Neural cell (in vitro differentiated cells): ENCODE results near the gene MEF2D. TPM values are rescaled to one million over a fixed set of nuclear protein-coding genes. Genes with fewer than 3 reads are reported as not detected.

Experiments used
- H2AFZ ChIP-seq: fragments of 200-600, 300-800 bp; sonication (generic), shearing (Covaris generic); 2 replicates; pipeline ENCODE4 v1.6.0; 2014; ENCODE audit warnings: low read depth, mild to moderate bottlenecking, antibody characterized with exemption, low read length, moderate library complexity
- H3F3A ChIP-seq: fragments of 200-600 bp; shearing (Covaris generic); 2 replicates; pipeline ENCODE4 v1.6.1; 2016; ENCODE audit warnings: mild to moderate bottlenecking, moderate library complexity, mixed read lengths, antibody characterized with exemption, low read length; ENCODE audit not compliant: insufficient read depth, poor library complexity, severe bottlenecking
- H3K27ac ChIP-seq: fragments of 200-600, 300-800 bp; sonication (generic), shearing (Covaris generic); 2 replicates; pipeline ENCODE4 v1.5.1; 2014; ENCODE audit warnings: mild to moderate bottlenecking, low read length, moderate library complexity
- H3K27me3 ChIP-seq: fragments of 300-800, 200-600 bp; sonication (generic), shearing (Covaris generic); 2 replicates; pipeline ENCODE4 v1.6.0; 2014; ENCODE audit warnings: mild to moderate bottlenecking, low read depth, low read length, moderate library complexity; ENCODE audit not compliant: insufficient read depth
- H3K36me3 ChIP-seq: fragments of 300-800, 200-600 bp; sonication (generic), shearing (Covaris generic); 2 replicates; pipeline ENCODE4 v1.5.1; 2014; ENCODE audit warnings: mild to moderate bottlenecking, antibody characterized with exemption, low read length, moderate library complexity; ENCODE audit not compliant: insufficient read depth
- H3K4me2 ChIP-seq: fragments of 300-800, 200-600 bp; sonication (generic), shearing (Covaris generic); 2 replicates; pipeline ENCODE4 v1.6.0; 2014; ENCODE audit warnings: mild to moderate bottlenecking, low read length
- H3K4me3 ChIP-seq: fragments of 300-800, 200-600 bp; sonication (generic), shearing (Covaris generic); 2 replicates; pipeline ENCODE4 v1.5.1; 2014; ENCODE audit warnings: mild to moderate bottlenecking, low read length, moderate library complexity
- H3K79me2 ChIP-seq: fragments of 200-600 bp; shearing (Covaris generic); replicated peaks from 2 replicates; pipeline ENCODE4 v1.6.0; 2014; ENCODE audit warnings: mild to moderate bottlenecking, low read length, moderate library complexity; ENCODE audit not compliant: insufficient read depth
- H3K9ac ChIP-seq: fragments of 300-800, 200-600 bp; sonication (generic), shearing (Covaris generic); 2 replicates; pipeline ENCODE4 v1.6.1; 2016; ENCODE audit warnings: mild to moderate bottlenecking, low read length, mixed read lengths
- H3K9me2 ChIP-seq: fragments of 200-600 bp; shearing (Covaris generic); 2 replicates; pipeline ENCODE4 v1.6.1; 2016; ENCODE audit warnings: mild to moderate bottlenecking, low read length, mixed read lengths; ENCODE audit not compliant: insufficient read depth
- H3K9me3 ChIP-seq: fragments of 200-600, 300-800 bp; sonication (generic), shearing (Covaris generic); 2 replicates; pipeline ENCODE4 v1.6.1; 2016; ENCODE audit warnings: mild to moderate bottlenecking, mixed run types, low read length, moderate library complexity, mixed read lengths
- H4K20me1 ChIP-seq: fragments of 200-600 bp; shearing (Covaris generic); 2 replicates; pipeline ENCODE4 v1.6.1; 2016; ENCODE audit warnings: mild to moderate bottlenecking, mixed run types; ENCODE audit not compliant: insufficient read depth
- CTCF ChIP-seq: fragments of 450-650 bp; IDR thresholded peaks from 2 replicates; pipeline ENCODE4 v1.5.1; 2014; ENCODE audit warnings: antibody characterized with exemption, mild to moderate bottlenecking, moderate library complexity; ENCODE audit not compliant: poor library complexity, severe bottlenecking
- EP300 ChIP-seq: fragments of 450-650 bp; conservative IDR thresholded peaks from 2 replicates; pipeline ENCODE4 v1.6.1; 2014; ENCODE audit warnings: antibody characterized with exemption, mild to moderate bottlenecking, moderate library complexity; ENCODE audit not compliant: poor library complexity, severe bottlenecking
- EZH2 ChIP-seq: fragments of 200-600, 300-800 bp; shearing (Covaris generic), sonication (generic); IDR thresholded peaks from 2 replicates; pipeline ENCODE4 v1.6.1; 2014; ENCODE audit warnings: antibody characterized with exemption, low read length, borderline replicate concordance, mild to moderate bottlenecking; ENCODE audit not compliant: insufficient read depth, poor library complexity, severe bottlenecking
- MXI1 ChIP-seq: fragments of 450-650 bp; conservative IDR thresholded peaks from 2 replicates; pipeline ENCODE4 v1.6.1; 2014; ENCODE audit warnings: antibody characterized with exemption, mild to moderate bottlenecking; ENCODE audit not compliant: poor library complexity, severe bottlenecking
- POLR2AphosphoS5 ChIP-seq: IDR thresholded peaks from 2 replicates; pipeline ENCODE4 v1.6.1; 2012
- RAD21 ChIP-seq: fragments of 450-650 bp; conservative IDR thresholded peaks from 2 replicates; pipeline ENCODE4 v1.6.1; 2014; ENCODE audit warnings: antibody characterized with exemption, mild to moderate bottlenecking, moderate library complexity
- REST ChIP-seq: IDR thresholded peaks from 2 replicates; pipeline ENCODE4 v1.6.1; 2012; ENCODE audit warnings: borderline replicate concordance
- SMC3 ChIP-seq: fragments of 450-650 bp; conservative IDR thresholded peaks from 2 replicates; pipeline ENCODE4 v1.6.1; 2014; ENCODE audit warnings: antibody characterized with exemption, mild to moderate bottlenecking, moderate library complexity; ENCODE audit not compliant: poor library complexity
- TAF1 ChIP-seq: IDR thresholded peaks from 2 replicates; pipeline ENCODE4 v1.6.1; 2012; ENCODE audit warnings: low read depth
- polyA minus RNA-seq: library from RNA; depleted of rRNA, polyadenylated mRNA; stranded (reverse); fragments of >200 nt; gene quantifications from 2 replicates; pipeline ENCODE4 v1.2.3, GENCODE V29; 2014
- polyA plus RNA-seq: library from polyadenylated mRNA; depleted of rRNA; stranded (reverse); fragments of >200 nt; gene quantifications from 2 replicates; pipeline ENCODE4 v1.2.3, GENCODE V29; 2014

Gene MEF2D
- 4.7 and 5.2 TPM in 2 replicates for polyA plus RNA-seq
- 13.4 and 15.4 TPM in 2 replicates for polyA minus RNA-seq

GRCh38 chr1:156500543-156500792, at the start of gene MEF2D:
TSS of gene MEF2D (minus strand) at chr1:156500775. CDS start at chr1:156483292, 17,483 bp downstream.
- peak within 1 kb of the TSS; percentile 99 for H3K27ac ChIP-seq
- H2AFZ ChIP-seq, result peak within 1 kb of the TSS; percentile 79
- peak within 1 kb of the TSS; percentile 98 for H3K4me2 ChIP-seq
- H3F3A ChIP-seq, result no peaks in the 10 kb centered on the region
- no peaks in the 10 kb centered on the region for H3K27me3 ChIP-seq
- peak within 1 kb of the TSS; percentile 93 for H3K4me3 ChIP-seq
- H4K20me1 ChIP-seq, result peaks cover 3% of the 10 kb centered on the region
- H3K36me3 ChIP-seq, result no peaks in the 10 kb centered on the region
- H3K9ac ChIP-seq, result peak within 1 kb of the TSS; percentile 96
- H3K79me2 ChIP-seq, result peaks cover 42% of the 10 kb centered on the region
- no peaks in the 10 kb centered on the region for H3K9me3 ChIP-seq
- no peaks in the 10 kb centered on the region for H3K9me2 ChIP-seq
- TF ChIP-seq TAF1 (no peak), POLR2AphosphoS5 (no peak), SMC3 (no peak), CTCF (no peak), EZH2 (no peak), RAD21 (peak; percentile 12), MXI1 (no peak), REST (no peak), EP300 (peak; percentile 4)

- H3K79me2 ChIP-seq, result no peaks in the 10 kb centered on the region
- H3K9me2 ChIP-seq, result no peaks in the 10 kb centered on the region
- H3K9ac ChIP-seq, result no peak overlapping the region
- no peak for TF ChIP-seq CTCF
- TF ChIP-seq TAF1, result no peak
- no peak for TF ChIP-seq SMC3
- TF ChIP-seq EZH2, result no peak
- TF ChIP-seq RAD21, result no peak
- no peak for TF ChIP-seq REST
- TF ChIP-seq EP300, result no peak
- no peak for TF ChIP-seq MXI1
- TF ChIP-seq POLR2AphosphoS5, result no peak
- no peaks in the 10 kb centered on the region for H3K36me3 ChIP-seq
- H3K4me2 ChIP-seq, result no peak overlapping the region
- H2AFZ ChIP-seq, result no peak overlapping the region
- H3K27me3 ChIP-seq, result no peaks in the 10 kb centered on the region
- H4K20me1 ChIP-seq, result no peaks in the 10 kb centered on the region
- no peak overlapping the region for H3K27ac ChIP-seq
- no peaks in the 10 kb centered on the region for H3K9me3 ChIP-seq
- H3K4me3 ChIP-seq, result no peak overlapping the region
- no peaks in the 10 kb centered on the region for H3F3A ChIP-seq
Measured at GRCh38 chr1:156550346-156550745, 49.8 kb upstream of the MEF2D start.
